T-cell (primary cell): ENCODE results near the gene RAB33B. TPM values are rescaled to one million over a fixed set of nuclear protein-coding genes. Genes with fewer than 3 reads are reported as not detected.
"Not testable (repeated sequence)": the region's sequence is repeated elsewhere in the genome, so short reads cannot be mapped to it uniquely, and the experiment has no call there.

Source experiments
- ATAC-seq, 4 experiments: fragments of 200-7000 bp in 3 of 4; fragments of 150-1000 bp in 1 of 4; cut with Tn5 transposase; replicated peaks in 1 of 4; 1 replicate in 3 of 4; 2 replicates in 1 of 4; pipeline ENCODE4 v1.10.0; 2021; ENCODE audit warnings: moderate library complexity in 3 of 4, mild to moderate bottlenecking in 2 of 4, moderate number of reproducible peaks in 1 of 4
- CTCF ChIA-PET, 2 donors: fragments of 300-600 bp; sonication (Branson Sonifier 250); formaldehyde crosslinking; loops; one replicate each; lab custom pipeline; 2022; ENCODE audit warnings: antibody characterized with exemption in 2 of 2; lab: Charles Lee
- POLR2A ChIA-PET, 2 donors: fragments of 300-600 bp; sonication (Branson Sonifier 250); formaldehyde crosslinking; loops; one replicate each; lab custom pipeline; 2022; ENCODE audit warnings: antibody characterized with exemption in 2 of 2; lab: Charles Lee
- DNase-seq, 35 experiments: peaks; one replicate each; pipeline versions ENCODE4 v3.0.0 to v3.0.0-alpha.2; 2013 to 2023
- H3K27ac ChIP-seq: one replicate; pipeline ENCODE4 v1.5.1; 2013; ENCODE audit warnings: low read length
- H3K27me3 ChIP-seq, 2 experiments: replicated peaks in 1 of 2; 1 replicate in 1 of 2; 2 replicates in 1 of 2; pipeline versions ENCODE4 v1.6.1 to v1.7.0; 2013; ENCODE audit warnings: low read length in 1 of 2, mixed read lengths in 1 of 2; ENCODE audit not compliant: control insufficient read depth in 2 of 2, insufficient read depth in 2 of 2; ENCODE audit errors: extremely low read depth in 1 of 2
- H3K36me3 ChIP-seq, 2 donors: 1 replicate in 1 of 2; 2 replicates in 1 of 2; pipeline versions ENCODE4 v1.6.1 to v1.7.0; 2013; ENCODE audit warnings: low read length in 1 of 2; ENCODE audit not compliant: control insufficient read depth in 2 of 2, insufficient read depth in 1 of 2; ENCODE audit errors: extremely low read depth in 1 of 2
- H3K4me1 ChIP-seq, 2 experiments: 1 replicate in 1 of 2; 2 replicates in 1 of 2; pipeline versions ENCODE4 v1.6.1 to v1.7.0; 2013; ENCODE audit warnings: low read length in 2 of 2, mixed read lengths in 1 of 2; ENCODE audit not compliant: insufficient read depth in 2 of 2, control insufficient read depth in 1 of 2; ENCODE audit errors: extremely low read depth in 1 of 2
- H3K4me3 ChIP-seq, 2 donors: 1 replicate in 1 of 2; 2 replicates in 1 of 2; pipeline versions ENCODE4 v1.5.1 to v1.7.0; 2013; ENCODE audit warnings: mild to moderate bottlenecking in 2 of 2, low read length in 1 of 2, moderate library complexity in 1 of 2; ENCODE audit not compliant: control insufficient read depth in 1 of 2; ENCODE audit errors: extremely low read depth in 1 of 2
- H3K9me3 ChIP-seq: 2 replicates; pipeline ENCODE4 v1.7.0; 2013
- H3K27ac Mint-ChIP-seq, 2 donors: one replicate each; pipeline ENCODE4 v1.8.0; 2020 to 2021; ENCODE audit warnings: mild to moderate bottlenecking in 2 of 2, mixed read lengths in 2 of 2
- H3K27me3 Mint-ChIP-seq, 2 donors: one replicate each; pipeline ENCODE4 v1.8.0; 2021 to 2022; ENCODE audit warnings: mixed read lengths in 2 of 2
- H3K36me3 Mint-ChIP-seq: one replicate; pipeline ENCODE4 v1.8.0; 2021; ENCODE audit warnings: mixed read lengths
- H3K4me1 Mint-ChIP-seq, 3 donors: one replicate each; pipeline ENCODE4 v1.8.0; 2020 to 2022; ENCODE audit warnings: mixed read lengths in 3 of 3, mild to moderate bottlenecking in 1 of 3
- H3K4me3 Mint-ChIP-seq, 3 donors: one replicate each; pipeline ENCODE4 v1.8.0; 2020 to 2022; ENCODE audit warnings: mild to moderate bottlenecking in 3 of 3, mixed read lengths in 3 of 3, moderate library complexity in 3 of 3
- H3K9me3 Mint-ChIP-seq, 3 donors: one replicate each; pipeline ENCODE4 v1.8.0; 2020 to 2022; ENCODE audit warnings: mixed read lengths in 3 of 3
- WGBS: methylation state at CpG from one replicate; pipeline ENCODE4 v1.1.5; 2013; ENCODE audit warnings: missing lambda C conversion rate; ENCODE audit not compliant: insufficient coverage; 5-methylcytosine and 5-hydroxymethylcytosine counted together
- total RNA-seq, 35 experiments: library from RNA in 6 of 35; stranded (reverse) in 6 of 35; fragments of 120-200 nt in 1 of 35; gene quantifications; one replicate each; pipeline versions ENCODE4 v1.2.1 to v1.2.4 and lab custom pipeline; 2013 to 2026

The RAB33B gene
- 10 to 100 TPM; 11.9 to 17.9 (median 12.8) TPM for total RNA-seq
- 16.4 TPM for total RNA-seq (2013)
- 14.3 to 67.5 (median 38.2) reads per million in 29 experiments for total RNA-seq (lab: John Stamatoyannopoulos, UW)

- peak within 1 kb of the TSS; percentile 99 for H3K27ac Mint-ChIP-seq
- Histone ChIP-seq H3K27ac (peak within 1 kb of the TSS; percentile 97), H3K27me3 (no peaks in the 10 kb centered on the region), H3K4me1 (peaks cover 20 to 23% of the 10 kb centered on the region in 2 experiments), H3K9me3 (no peaks in the 10 kb centered on the region), H3K4me3 (peak within 1 kb of the TSS; percentile 66 to 83), H3K36me3 (no peaks in the 10 kb centered on the region)
- no peaks in the 10 kb centered on the region for H3K27me3 Mint-ChIP-seq
- H3K4me3 Mint-ChIP-seq: peak within 1 kb of the TSS; percentile 87 to 98 (median 95)
- no peaks in the 10 kb centered on the region for H3K9me3 Mint-ChIP-seq
- ATAC-seq (peak in 2 of 4 experiments; percentile 5), DNase-seq (peak in 1 of 35 experiments; percentile 4)
- peaks cover 65 to 73% (median 65%) of the 10 kb centered on the region in 3 donors for H3K4me1 Mint-ChIP-seq
- H3K36me3 Mint-ChIP-seq: peaks cover 9% of the 10 kb centered on the region
- POLR2A ChIA-PET: interaction anchor here in 1 of 2 donors (1.5 kb wide), 1 partner anchor 102 kb away, joined by 7 read pairs; the partner anchor contains the start of gene SETD7
- WGBS: under 1% methylated on average over 40 of the region's 46 CpGs
- CTCF ChIA-PET: interaction anchor here (0.6 to 1.7 kb wide), 2 partner anchors 40 to 461 kb away, joined by 6 to 7 read pairs; no protein-coding TSS in a partner anchor
Observed at GRCh38 chr4:139454111-139455045, at the start of gene RAB33B. Gene RAB33B, plus strand, starts transcription at chr4:139454121. Its CDS starts 75 bp downstream, at chr4:139454196.

- peaks cover 0 to 17% (median 6%) of the 10 kb centered on the region in 3 donors for H3K9me3 Mint-ChIP-seq
- H3K4me3 Mint-ChIP-seq: no peak overlapping the region
- peaks cover 57% of the 10 kb centered on the region for H3K36me3 Mint-ChIP-seq
- H3K4me1 ChIP-seq: no peaks in the 10 kb centered on the region
- DNase-seq (no peak), ATAC-seq (no peak)
- ChIA-PET CTCF (interaction anchor here in 1 of 2 donors (1.3 kb wide), 1 partner anchor 9 kb away, joined by 3 read pairs; no protein-coding TSS in a partner anchor), POLR2A (no interaction called here)
- H3K27me3 ChIP-seq: no peaks in the 10 kb centered on the region
- H3K4me3 ChIP-seq: no peak overlapping the region
- H3K9me3 ChIP-seq: no peaks in the 10 kb centered on the region
- no peak overlapping the region for H3K27ac ChIP-seq
- no peaks in the 10 kb centered on the region for H3K36me3 ChIP-seq
- H3K4me1 Mint-ChIP-seq: no peaks in the 10 kb centered on the region
- H3K27ac Mint-ChIP-seq: no peak overlapping the region
- no peaks in the 10 kb centered on the region for H3K27me3 Mint-ChIP-seq
Observed at GRCh38 chr4:139410312-139410711, 43.6 kb upstream of the RAB33B start.

DNA sequence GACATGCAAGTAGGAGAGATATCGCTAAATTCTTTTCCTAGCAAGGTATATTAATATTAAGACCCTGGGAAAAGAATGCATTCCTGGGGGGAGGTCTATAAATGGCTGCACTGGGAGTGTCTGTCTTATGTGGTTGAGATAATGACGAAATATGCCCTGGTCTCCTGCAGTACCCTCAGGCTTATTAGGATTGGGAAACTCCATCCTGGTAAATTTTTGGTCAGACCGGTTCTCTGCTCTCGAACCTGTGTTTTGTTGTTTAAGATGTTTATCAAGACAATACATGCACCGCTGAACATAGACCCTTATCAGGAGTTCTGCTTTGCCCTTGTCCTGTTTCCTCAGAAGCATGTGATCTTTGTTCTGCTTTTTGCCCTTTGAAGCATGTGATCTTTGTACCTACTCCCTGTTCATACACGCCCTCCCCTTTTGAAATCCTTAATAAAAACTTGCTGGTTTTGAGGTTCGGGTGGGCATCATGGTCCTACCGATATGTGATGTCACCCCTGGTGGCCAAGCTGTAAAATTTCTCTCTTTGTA, 39.2 kb upstream of the RAB33B start:
- H3K27me3 ChIP-seq, H3K4me3 Mint-ChIP-seq, H3K27me3 Mint-ChIP-seq, H3K36me3 ChIP-seq, H3K9me3 ChIP-seq, ATAC-seq, DNase-seq, H3K4me1 ChIP-seq, H3K4me3 ChIP-seq, H3K27ac Mint-ChIP-seq, POLR2A ChIA-PET, H3K27ac ChIP-seq: not testable (repeated sequence)
- peaks cover 10 to 16% (median 14%) of the 10 kb centered on the region in 3 donors for H3K4me1 Mint-ChIP-seq
- H3K9me3 Mint-ChIP-seq: peaks cover 0 to 17% (median 6%) of the 10 kb centered on the region in 3 donors
- 94% methylated on average over 3 of the region's 8 CpGs for WGBS
- peaks cover 42% of the 10 kb centered on the region for H3K36me3 Mint-ChIP-seq
- CTCF ChIA-PET: interaction anchor here (0.6 to 1.0 kb wide), 3 partner anchors 39 to 1134 kb away, joined by 3 to 6 read pairs (median 5); partner anchors contain the start of gene RAB33B (in 1 of the 2)

DNA sequence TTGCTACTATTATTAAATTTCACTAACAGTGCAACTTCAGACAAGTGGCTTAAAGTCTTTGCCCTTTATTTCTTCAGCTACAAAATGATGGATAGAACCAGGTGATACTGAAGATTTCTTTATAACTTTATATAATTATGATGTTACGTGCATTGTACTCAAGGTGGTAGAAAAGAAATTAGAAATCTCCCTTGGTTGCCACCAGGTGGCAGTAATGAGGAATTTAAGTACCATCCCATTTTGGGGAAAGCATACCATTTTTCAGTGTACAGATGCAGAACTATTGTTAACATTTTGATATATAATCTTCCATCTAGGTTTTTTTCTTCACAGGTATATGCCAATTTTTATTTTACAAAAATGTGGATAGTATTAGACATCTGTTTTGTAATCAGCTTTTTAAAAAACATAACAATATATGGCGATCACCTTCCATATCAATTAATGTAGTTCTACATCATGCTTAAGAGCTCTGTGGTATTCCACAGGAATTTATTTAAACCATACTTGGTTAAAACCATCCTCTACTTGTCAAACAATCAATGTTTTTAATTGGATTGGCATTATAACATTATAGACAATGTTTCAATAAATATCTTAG, 37.7 kb upstream of the RAB33B start:
- H3K36me3 ChIP-seq: no peaks in the 10 kb centered on the region
- no peaks in the 10 kb centered on the region for H3K27me3 ChIP-seq
- no peak overlapping the region for H3K27ac ChIP-seq
- DNase-seq (peak in 6 of 35 experiments; percentile 5 to 78 (median 18)), ATAC-seq (no peak)
- Mint-ChIP-seq H3K9me3 (peaks cover 0 to 17% (median 6%) of the 10 kb centered on the region in 3 donors), H3K36me3 (peaks cover 49% of the 10 kb centered on the region), H3K4me1 (peaks cover 12 to 19% (median 16%) of the 10 kb centered on the region in 3 donors), H3K27me3 (no peaks in the 10 kb centered on the region), H3K4me3 (no peak overlapping the region), H3K27ac (no peak overlapping the region)
- ChIA-PET POLR2A (no interaction called here), CTCF (interaction anchor here (0.6 to 1.4 kb wide), 11 partner anchors 10 to 386 kb away, joined by 3 to 8 read pairs (median 3); no protein-coding TSS in a partner anchor)
- H3K9me3 ChIP-seq: no peaks in the 10 kb centered on the region
- no CpG with 5 or more reads among the region's 2 CpGs for WGBS
- no peaks in the 10 kb centered on the region for H3K4me1 ChIP-seq
- no peak overlapping the region for H3K4me3 ChIP-seq

- DNase-seq (peak in 11 of 35 experiments; percentile 2 to 32 (median 5)), ATAC-seq (peak in 2 of 4 experiments; percentile 16 to 58)
- Histone ChIP-seq H3K27me3 (no peaks in the 10 kb centered on the region), H3K4me3 (no peak overlapping the region), H3K9me3 (no peaks in the 10 kb centered on the region), H3K36me3 (no peaks in the 10 kb centered on the region), H3K4me1 (no peaks in the 10 kb centered on the region), H3K27ac (no peak overlapping the region)
- whole genome bisulfite sequencing: no CpG with 5 or more reads among the region's 2 CpGs
- CTCF ChIA-PET: interaction anchor here in 1 of 2 donors (0.5 to 1.5 kb wide), 5 partner anchors 10 to 137 kb away, joined by 3 to 7 read pairs (median 3); partner anchors contain the start of gene SETD7
- Mint-ChIP-seq H3K4me3 (no peak overlapping the region), H3K27ac (peak overlapping the region; percentile 28 to 68), H3K9me3 (peaks cover 0 to 17% (median 7%) of the 10 kb centered on the region in 3 donors), H3K4me1 (peaks cover 12 to 19% (median 16%) of the 10 kb centered on the region in 3 donors), H3K36me3 (peaks cover 41% of the 10 kb centered on the region), H3K27me3 (no peaks in the 10 kb centered on the region)
- POLR2A ChIA-PET: no interaction called here
Observed at GRCh38 chr4:139419388-139419914, 34.5 kb upstream of the RAB33B start.
